NCI-H1436 treated with DMSO at 0.1 percent for 48 hours (cell line): ENCODE data around the gene APOA1.

Experiments
- DNase-seq: peaks from one replicate; lab custom pipeline; 2025; lab: John Stamatoyannopoulos, UW

APOA1 gene

DNA sequence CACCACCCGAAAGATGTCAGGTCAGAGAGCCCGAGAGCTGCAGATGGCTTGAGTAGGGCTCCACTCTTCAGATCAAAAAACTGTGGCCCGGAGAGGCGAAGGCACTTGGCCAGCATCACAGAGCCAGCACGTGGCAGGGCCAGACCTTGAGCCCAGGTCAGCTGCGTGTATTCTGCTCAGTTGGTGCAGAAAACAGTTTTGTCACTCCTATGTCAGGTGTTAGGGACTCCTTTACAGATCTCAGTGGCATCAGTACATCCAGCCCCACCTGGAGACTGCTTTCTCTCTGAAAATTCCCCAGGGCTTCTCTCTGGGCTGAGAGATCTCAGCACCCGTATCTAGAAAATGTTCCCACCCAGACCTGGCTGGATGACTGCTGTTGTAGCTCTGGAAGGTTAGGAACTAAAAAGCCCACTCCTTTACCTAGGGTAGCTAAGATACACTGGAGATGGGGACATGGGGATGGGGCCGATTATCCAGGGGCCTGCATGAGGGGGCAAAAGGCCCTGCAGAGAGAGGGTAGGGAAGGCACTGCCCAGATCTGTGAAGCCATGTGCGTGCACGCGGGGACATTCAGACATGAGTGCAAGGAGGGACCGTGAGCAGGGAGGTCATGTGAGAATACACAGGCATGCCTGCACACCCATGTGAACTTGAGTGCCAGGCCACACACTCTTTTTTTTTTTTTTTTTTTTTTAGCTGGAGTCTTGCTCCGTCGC, 3.4 kb downstream of the APOA1 start:
- no peak for DNase-seq

GRCh38 chr11:116833491-116833815, 4.0 kb downstream of the APOA1 start:
- no peak for DNase-seq

DNA sequence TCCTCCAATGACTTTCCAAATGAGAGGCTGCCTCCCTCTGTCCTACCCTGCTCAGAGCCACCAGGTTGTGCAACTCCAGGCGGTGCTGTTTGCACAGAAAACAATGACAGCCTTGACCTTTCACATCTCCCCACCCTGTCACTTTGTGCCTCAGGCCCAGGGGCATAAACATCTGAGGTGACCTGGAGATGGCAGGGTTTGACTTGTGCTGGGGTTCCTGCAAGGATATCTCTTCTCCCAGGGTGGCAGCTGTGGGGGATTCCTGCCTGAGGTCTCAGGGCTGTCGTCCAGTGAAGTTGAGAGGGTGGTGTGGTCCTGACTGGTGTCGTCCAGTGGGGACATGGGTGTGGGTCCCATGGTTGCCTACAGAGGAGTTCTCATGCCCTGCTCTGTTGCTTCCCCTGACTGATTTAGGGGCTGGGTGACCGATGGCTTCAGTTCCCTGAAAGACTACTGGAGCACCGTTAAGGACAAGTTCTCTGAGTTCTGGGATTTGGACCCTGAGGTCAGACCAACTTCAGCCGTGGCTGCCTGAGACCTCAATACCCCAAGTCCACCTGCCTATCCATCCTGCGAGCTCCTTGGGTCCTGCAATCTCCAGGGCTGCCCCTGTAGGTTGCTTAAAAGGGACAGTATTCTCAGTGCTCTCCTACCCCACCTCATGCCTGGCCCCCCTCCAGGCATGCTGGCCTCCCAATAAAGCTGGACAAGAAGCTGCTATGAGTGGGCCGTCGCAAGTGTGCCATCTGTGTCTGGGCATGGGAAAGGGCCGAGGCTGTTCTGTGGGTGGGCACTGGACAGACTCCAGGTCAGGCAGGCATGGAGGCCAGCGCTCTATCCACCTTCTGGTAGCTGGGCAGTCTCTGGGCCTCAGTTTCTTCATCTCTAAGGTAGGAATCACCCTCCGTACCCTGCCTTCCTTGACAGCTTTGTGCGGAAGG, 4.8 kb downstream of the APOA1 start:
- DNase-seq = no peak

- no peak for DNase-seq
Measured at GRCh38 chr11:116831790-116832349, 5.6 kb downstream of the APOA1 start.

DNA sequence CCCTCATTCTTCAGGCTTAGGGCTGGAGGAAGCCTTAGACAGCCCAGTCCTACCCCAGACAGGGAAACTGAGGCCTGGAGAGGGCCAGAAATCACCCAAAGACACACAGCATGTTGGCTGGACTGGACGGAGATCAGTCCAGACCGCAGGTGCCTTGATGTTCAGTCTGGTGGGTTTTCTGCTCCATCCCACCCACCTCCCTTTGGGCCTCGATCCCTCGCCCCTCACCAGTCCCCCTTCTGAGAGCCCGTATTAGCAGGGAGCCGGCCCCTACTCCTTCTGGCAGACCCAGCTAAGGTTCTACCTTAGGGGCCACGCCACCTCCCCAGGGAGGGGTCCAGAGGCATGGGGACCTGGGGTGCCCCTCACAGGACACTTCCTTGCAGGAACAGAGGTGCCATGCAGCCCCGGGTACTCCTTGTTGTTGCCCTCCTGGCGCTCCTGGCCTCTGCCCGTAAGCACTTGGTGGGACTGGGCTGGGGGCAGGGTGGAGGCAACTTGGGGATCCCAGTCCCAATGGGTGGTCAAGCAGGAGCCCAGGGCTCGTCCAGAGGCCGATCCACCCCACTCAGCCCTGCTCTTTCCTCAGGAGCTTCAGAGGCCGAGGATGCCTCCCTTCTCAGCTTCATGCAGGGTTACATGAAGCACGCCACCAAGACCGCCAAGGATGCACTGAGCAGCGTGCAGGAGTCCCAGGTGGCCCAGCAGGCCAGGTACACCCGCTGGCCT, 7.1 kb downstream of the APOA1 start:
- DNase-seq = no peak

GRCh38 chr11:116829525-116830183, 7.8 kb downstream of the APOA1 start, which contains the start of gene APOC3:
APOC3 (plus strand) TSS chr11:116829907; CDS start chr11:116830583, 676 bp downstream.
- no peak for DNase-seq

GRCh38 chr11:116828632-116829524, 8.5 kb downstream of the APOA1 start:
- no peak for DNase-seq

- no peak for DNase-seq
Measured at GRCh38 chr11:116827461-116827860, 10.0 kb downstream of the APOA1 start.

- DNase-seq = no peak
Measured at GRCh38 chr11:116826751-116827431, 10.5 kb downstream of the APOA1 start.

DNA sequence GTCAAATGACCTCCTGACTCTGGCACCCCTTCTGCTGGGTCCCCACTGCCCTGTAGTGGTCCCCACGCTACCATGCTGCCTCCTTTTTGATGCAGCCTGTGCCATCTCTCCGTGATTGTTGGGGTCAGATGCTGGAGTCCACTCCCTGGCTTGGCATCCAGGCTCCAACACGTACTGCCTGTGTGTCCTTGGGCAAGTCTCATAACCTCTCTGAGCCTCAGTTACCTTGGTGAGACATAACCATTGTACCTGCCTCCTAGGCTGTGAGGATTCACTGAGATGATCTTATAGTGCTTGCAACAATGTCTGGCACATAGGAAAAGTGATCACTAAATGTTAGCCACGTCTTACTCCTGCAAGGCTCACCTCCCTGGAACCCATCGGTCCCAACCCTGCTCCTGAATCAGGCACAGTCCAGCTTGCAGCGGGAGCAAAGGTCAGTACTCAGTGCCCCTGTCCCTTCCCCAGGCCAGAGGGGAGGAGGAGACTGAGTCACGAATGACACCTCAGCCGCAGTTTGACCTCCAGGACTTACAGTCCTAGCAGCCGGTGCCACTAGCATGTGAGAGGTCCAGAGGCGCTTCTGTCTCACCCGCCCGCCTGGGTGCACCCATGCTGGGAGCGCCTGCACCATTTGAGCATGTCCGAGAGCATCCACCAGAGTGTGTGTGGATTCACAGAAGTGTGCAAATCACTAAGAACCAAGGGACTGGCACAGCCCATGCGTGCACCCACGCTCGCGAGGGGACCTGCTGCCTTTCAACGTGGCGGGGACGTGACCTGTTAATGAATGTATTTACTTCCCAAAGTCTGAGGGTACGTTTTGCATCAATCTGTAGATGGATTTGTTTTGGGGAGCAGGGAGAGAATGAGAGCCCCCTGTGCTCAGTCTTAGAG, 11.3 kb downstream of the APOA1 start:
- DNase-seq = no peak

DNA sequence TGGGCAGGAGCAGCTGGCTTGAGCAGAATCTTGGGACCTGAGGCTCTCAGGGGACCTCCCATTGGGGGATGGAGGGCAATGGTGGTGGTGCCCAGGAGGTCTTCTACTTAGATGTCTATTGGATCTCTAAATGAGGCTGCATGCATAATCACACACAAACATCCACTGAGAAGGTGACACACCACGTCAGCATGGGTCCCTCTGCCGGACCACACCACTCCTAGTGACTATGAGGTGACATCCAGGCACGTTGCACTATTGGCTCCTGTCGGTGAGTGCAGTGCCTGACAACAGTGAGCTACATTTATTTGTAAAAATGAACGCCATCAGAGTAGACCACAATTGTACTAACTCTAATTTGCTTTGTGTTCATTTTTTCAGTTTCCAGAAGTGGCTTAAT, 12.0 kb downstream of the APOA1 start:
- no peak for DNase-seq

DNA sequence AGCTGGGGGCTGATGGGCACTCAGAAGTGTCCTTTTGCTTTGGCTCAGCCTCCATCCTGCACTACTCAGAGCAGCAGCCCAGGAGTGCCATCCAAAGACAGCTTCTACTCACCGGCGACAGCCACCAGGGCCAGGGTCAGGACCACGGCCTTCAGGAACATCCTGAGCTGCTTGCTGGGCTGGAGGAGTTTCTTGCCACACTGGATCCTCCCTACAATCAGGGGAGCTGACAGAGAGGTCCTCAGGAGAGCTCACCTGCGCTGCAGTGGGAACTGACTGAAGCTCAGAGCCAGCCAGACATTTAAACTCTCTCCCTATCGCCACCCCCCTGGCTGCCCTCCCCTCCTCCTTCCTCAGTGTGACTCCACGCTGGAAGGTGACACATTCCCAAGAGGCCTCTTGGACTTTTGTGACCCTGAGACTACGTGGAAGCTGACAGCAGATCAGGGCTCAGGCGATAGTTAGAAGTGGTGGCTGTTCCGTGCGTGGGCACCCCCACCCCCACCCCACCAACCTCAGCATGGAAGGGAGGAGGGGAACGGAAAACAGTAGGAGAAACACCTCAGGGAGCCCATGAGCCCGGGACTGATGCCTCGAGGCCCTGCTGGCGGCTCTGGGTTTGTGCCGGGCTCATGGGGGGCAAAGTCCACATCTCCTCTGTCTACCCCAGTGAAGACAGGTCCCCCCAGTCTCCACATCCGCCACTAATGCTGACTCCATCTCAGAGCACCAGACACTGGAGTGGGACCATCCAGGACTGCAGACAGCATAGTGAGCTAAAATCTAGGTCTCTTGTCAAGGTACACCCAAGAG, 14.2 kb downstream of the APOA1 start, which contains the start of gene APOA4:
Gene APOA4, minus strand, starts transcription at position 274 of the 813 bp plus-strand sequence. Its CDS starts 113 bp downstream, at position 161.
- no peak for DNase-seq

- DNase-seq = no peak
Measured at GRCh38 chr11:116822575-116822974, 14.8 kb downstream of the APOA1 start.

DNA sequence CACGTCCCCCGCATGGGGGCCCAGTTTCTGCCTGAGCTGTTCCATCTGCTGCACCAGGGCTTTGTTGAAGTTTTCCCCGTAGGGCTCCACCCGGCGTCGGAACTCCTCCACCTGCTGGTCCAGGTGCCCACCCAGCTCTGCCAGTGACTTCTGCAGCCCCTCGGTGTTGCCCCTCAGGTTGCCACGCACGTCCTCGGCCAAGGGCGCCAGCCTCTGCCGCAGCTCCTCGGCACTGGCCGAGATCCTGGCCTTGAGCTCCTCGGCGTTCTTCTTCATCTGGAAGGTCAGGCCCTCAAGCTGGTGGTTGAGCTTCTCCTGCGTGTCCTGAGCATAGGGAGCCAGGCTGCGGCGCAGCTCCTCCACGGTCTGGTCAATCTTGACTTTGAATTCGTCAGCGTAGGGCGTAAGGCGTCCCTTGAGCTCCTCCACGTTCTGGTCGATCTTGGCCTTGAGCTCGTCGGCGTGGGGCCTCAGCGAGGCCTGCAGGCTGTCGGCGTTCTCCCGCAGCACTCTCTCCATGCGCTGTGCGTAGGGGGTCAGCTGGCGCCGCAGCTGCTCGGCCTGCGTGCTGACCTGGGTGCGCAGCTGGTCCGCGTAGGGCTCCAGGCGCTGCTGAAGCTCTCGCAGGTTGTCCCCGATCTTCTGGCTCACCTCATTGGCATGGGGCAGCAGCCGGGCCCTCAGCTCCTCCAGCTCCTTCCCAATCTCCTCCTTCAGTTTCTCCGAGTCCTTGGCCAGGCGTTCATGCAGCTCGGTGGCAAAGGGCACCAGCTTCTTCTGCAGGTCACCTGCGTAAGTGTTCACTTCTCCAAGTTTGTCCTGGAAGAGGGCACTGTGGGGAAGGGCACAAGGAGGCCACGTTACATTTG, 16.1 kb downstream of the APOA1 start:
- no peak for DNase-seq

GRCh38 chr11:116819049-116819448, 18.4 kb downstream of the APOA1 start:
- DNase-seq = no peak

DNA sequence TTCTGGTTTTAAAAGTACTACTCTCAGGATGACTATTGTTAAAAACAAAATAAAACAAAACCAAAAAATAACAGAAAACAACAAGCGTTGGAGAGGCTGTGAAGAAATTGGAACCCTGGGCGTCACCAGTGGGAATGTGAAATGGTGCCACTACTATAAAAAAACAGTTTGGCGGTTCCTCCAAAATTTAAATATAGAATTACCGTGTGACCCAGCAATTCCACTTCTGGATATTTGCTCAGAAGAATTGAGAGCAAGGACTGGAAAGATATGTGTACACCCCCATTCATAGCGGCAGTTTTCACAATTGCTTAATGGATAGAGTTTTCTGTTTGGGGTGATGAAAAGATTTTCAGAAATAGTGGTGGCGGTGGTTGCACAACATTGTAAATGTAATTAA, 22.9 kb downstream of the APOA1 start:
- no peak for DNase-seq
